Hepatocyte (in vitro differentiated cells): Measurements from ENCODE around the gene ABL1.

Experiments
- CTCF ChIP-seq: fragments of 200-600 bp; sonication (generic); IDR thresholded peaks from 2 replicates; pipeline ENCODE4 v1.5.1; 2016; ENCODE audit warnings: antibody characterized with exemption, mild to moderate bottlenecking; ENCODE audit not compliant: poor library complexity
- EZH2 ChIP-seq: fragments of 200-600 bp; sonication (generic); IDR thresholded peaks from 2 replicates; pipeline ENCODE4 v1.6.1; 2016; ENCODE audit warnings: antibody characterized with exemption, mild to moderate bottlenecking, borderline replicate concordance

- no peak for TF ChIP-seq EZH2
- TF ChIP-seq CTCF, result no peak
These were observed 43.7 kb upstream of the ABL1 start for GRCh38 chr9:130791303-130791894.
